Kasumi-1 (cell line): ENCODE measurements around the gene NFAM1.

ENCODE experiments used
- DNase-seq, 2 experiments: peaks; one replicate each; lab custom pipeline; 2025; lab: John Stamatoyannopoulos, UW

Gene NFAM1

GRCh38 chr22:42416671-42417230 is 15.5 kb downstream of the NFAM1 start:
- no peak for DNase-seq

DNA sequence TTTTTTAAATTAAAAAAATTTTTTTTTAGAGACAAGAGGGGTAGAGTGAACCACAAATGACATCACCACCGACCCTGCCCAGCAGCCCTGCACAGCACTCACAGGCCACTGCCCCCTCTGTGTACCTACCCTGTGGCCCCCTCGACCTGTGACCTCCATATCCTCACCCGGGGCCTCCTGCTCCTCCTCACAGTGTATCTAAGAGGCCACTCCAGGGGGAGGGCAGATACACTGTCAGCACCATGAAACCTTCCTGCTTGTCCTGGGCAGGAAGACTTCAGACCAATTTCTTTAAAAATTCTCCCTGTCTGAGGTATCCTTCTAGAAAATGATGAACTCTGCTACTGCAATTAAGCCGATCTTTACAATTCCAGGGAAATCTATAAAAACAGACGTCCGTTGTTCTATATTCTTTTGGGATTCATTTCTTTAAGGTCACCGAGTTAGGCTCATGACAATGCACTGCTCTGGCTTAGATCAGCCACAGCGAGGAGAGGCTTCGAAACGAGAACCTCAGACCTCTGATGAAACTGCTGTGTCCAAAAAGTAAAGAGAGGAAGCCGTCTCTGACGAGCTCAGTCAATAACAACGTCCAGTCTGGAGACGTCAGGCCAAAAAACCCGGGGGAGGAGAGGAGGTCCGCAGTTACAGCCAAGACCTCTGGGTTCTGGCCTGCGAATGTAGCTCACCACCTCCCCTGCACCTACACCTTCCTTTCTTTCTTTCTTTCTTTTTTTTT is 17.5 kb downstream of the NFAM1 start:
- no peak for DNase-seq

GRCh38 chr22:42414021-42414420 is 18.2 kb downstream of the NFAM1 start:
- no peak for DNase-seq

DNA sequence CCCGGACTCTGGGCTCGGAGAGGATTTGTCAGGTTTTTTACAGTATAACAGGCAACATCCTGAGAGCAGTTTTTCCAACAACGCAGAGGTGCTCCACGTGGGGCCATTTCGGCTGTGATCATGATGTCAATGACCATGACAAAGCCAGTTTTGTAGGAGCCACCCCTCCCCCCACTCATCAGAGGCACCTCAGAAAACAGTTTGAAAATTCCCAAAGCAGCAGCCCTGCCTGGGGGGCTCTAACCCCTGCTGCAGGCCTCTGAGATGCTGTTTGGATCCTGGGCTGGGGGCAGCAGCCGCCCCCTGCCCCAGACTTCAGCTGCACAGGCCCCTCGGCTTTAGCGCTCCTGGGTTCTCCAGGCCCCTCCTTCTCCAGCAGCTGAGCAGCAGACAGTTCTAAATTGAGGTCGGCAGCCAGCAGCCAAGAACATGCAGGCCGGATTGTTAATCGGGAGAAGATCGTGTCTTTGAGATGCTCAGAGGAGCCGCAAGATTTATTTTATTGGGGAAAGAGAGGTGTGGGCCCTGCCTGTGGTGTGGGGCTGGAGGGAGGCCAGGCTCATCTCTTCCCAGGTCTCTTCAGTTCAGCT is 19.4 kb downstream of the NFAM1 start:
- no peak for DNase-seq

DNA sequence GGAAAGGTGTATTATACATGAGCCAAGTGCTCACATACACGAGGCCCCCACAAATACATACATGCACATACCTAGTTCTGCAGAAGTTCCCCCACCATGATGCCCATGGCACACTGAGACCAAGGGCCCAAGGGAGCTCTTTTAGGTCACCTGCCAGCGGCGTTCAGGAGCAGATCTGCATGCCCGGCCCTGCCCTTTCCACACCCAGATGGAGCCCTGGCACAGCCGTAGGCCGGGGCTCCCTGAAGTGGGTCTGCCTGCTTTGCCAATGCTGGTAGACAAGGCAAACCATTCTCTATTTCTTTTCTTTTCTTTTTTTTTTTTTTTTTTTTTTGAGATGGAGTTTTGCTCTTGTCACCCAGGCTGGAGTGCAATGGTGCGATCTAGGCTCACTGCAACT is 21.5 kb downstream of the NFAM1 start:
- no peak for DNase-seq

- no peak for DNase-seq
Observed at GRCh38 chr22:42408810-42409529, 23.2 kb downstream of the NFAM1 start.

- no peak for DNase-seq
Observed at GRCh38 chr22:42408276-42408675, 23.9 kb downstream of the NFAM1 start.

DNA sequence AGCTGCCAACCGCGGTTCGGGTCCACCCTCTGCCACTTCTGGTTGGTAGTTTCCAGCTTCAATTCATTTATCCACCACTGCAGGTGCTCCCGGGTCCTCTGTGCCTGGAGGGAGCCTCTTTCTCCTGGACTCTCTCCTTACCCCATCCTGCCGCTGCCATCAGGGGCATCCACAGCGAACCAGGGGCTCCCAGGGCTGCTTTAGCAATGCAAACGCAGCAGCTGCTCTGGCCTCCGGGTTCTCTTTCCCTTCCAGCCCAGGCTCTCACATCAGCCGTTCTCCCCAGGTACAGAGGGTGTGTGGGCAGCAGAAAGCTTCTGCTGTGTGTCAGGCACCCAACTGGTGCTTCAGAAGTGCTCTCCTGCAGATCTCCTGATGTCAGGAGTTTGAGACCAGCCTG is 27.9 kb downstream of the NFAM1 start:
- DNase-seq = no peak

- DNase-seq = no peak
Observed at GRCh38 chr22:42401535-42402334, 30.5 kb downstream of the NFAM1 start.

- DNase-seq = no peak
Observed at GRCh38 chr22:42400811-42401534, 31.2 kb downstream of the NFAM1 start.

- peak; percentile 16 to 22 for DNase-seq
Observed at GRCh38 chr22:42399315-42400271, 32.6 kb downstream of the NFAM1 start.

DNA sequence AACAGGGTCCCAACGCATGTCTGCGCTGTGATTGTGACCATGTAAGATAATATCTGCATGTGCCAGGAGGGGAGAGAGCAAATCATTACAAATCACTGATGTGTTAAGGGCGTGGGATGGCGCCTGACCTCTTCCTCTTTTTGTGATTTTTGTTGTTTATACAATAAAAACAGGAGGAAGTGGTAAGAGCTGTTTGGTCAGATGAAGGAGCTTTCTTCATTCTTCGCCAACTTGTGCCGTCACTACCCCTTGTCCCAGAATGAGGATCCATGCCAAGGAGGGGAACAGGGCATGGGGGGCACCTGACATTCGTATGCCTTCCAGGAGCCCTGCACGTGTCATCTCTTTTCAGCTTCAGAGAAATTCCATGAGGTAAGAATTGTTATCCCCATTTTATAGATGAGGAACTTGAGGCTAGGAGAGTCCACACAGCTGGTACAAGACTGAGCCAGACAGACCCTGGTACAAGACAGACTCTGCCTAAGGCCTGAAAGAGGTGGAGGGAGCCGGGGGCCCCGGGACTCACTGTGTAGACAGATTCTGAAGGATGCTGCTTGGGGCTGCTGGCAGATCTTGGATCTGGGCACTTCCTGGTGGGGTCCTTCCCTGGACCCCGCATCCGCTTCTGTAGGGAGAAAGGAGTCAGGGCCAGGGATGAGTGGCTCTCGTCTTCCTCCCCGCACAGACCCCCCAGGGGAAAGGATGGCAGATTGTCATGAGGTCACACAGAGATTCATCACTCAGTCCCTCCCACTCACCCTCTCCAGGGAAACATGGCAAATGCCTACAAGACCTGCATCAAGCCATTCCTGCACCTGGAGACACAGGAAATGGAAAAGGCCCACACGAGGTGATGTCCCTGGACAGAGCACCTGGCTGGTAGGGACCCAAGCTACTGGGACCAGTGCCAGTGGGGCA is 34.6 kb downstream of the NFAM1 start:
- DNase-seq = peak; percentile 64

DNA sequence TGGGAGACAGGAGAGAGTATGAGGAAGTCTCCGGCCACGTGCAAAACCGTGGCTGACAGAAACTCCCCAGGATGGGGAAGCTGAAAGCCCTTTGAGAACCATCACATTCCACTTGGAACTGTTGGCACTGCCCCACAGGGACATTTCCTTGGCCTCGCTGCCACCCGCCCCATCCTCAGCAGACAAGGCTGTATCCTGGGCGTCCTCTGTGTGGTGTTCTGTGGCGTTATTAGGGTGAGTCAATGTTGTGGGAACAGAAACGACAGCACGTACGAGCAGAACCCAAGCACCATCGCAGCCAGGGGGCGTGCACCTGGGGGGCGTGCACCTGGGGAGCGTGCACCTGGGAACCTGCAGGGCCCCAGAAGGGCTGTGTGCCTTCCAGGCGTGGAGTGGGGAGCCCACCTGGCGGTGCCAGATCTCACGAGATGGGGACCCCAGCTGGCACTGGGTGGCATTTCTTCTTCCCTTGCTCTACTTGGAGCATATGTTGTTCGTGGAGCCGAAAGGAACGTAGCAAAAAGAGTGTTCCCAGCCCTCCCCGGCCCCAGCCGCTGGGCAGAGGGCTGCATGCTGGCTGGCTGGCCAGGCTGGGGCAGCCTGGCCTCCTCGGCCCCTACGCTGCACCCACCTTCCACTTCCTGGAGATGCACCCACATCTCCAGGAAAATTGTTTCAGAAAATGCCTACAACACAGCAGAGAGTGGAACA is 35.4 kb downstream of the NFAM1 start:
- peak in 1 of 2 experiments; percentile 20 for DNase-seq

- no peak for DNase-seq
Observed at GRCh38 chr22:42389143-42389542, 43.1 kb downstream of the NFAM1 start.

GRCh38 chr22:42388130-42388797 is 43.9 kb downstream of the NFAM1 start:
- DNase-seq = no peak

- DNase-seq = no peak
Observed at GRCh38 chr22:42387631-42388030, 44.6 kb downstream of the NFAM1 start.

DNA sequence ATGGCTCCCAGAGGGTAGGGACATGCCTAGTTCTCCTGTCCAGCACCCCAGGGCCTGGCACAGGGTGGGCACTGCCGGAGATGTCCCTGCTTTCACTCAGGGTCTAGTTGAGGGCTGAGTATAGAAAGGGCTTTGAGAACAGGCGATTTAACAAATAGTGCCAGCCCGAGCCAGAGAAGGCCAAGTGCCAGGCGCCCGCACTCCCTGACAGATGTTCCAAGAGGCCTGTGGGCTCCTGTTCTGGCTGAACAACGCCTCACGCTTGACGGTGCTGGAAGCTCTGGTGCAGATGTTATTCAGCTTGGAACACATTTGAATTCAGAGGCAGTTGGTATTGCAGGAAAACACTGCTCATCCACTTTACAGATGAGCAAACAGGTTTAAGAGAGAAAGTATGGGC is 46.5 kb downstream of the NFAM1 start:
- DNase-seq = no peak

- no peak for DNase-seq
Observed at GRCh38 chr22:42384506-42384905, 47.7 kb downstream of the NFAM1 start.
